HEK293T (cell line): ENCODE data around the gene DMBX1.

ENCODE experiments used
- BHLHE40 ChIP-seq: fragments of 450-650 bp; IDR thresholded peaks from 2 replicates; pipeline ENCODE4 v1.6.1; 2016; ENCODE audit warnings: mild to moderate bottlenecking, moderate library complexity, borderline replicate concordance
- FOXK2 ChIP-seq: fragments of 450-650 bp; IDR thresholded peaks from 2 replicates; pipeline ENCODE4 v1.6.1; 2016; ENCODE audit warnings: mild to moderate bottlenecking
- FOXM1 ChIP-seq: fragments of 450-650 bp; IDR thresholded peaks from 2 replicates; pipeline ENCODE4 v1.6.1; 2017; ENCODE audit warnings: mild to moderate bottlenecking, borderline replicate concordance
- LEF1 ChIP-seq: fragments of 450-650 bp; IDR thresholded peaks from 2 replicates; pipeline ENCODE4 v1.6.1; 2017; ENCODE audit warnings: mild to moderate bottlenecking, borderline replicate concordance
- NFRKB ChIP-seq: fragments of 450-650 bp; IDR thresholded peaks from 2 replicates; pipeline ENCODE4 v1.6.1; 2016; ENCODE audit warnings: mild to moderate bottlenecking, moderate library complexity
- SP1 ChIP-seq: fragments of 450-650 bp; IDR thresholded peaks from 2 replicates; pipeline ENCODE4 v1.6.1; 2017
- SUZ12 ChIP-seq: fragments of 450-650 bp; IDR thresholded peaks from 2 replicates; pipeline ENCODE4 v1.6.1; 2016; ENCODE audit warnings: mild to moderate bottlenecking

DNA sequence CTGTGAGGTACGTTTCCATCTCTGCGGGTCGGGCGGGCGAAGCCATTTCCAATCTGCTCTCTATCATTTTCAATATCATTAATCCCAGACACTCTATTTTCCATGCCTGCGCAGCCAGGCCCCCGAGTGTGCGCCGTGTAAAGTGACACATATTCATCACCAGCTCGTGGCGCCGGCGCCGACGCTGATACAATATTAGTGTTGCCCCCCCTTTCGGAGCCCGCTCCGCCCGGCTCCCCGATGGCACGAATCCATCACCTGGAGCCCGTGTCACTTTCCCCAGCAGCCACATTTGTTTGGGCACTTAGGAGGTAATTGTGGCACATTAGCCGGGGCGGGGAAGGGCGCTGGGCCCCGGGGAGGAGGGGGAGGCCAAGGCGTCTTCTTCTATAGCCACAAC is 33.7 kb upstream of the DMBX1 start:
- TF ChIP-seq FOXM1 (no peak), BHLHE40 (no peak), SP1 (no peak), NFRKB (no peak), LEF1 (no peak), SUZ12 (no peak), FOXK2 (no peak)
